Activated CD4-positive, alpha-beta T cell treated with anti-CD3 and anti-CD28 coated beads for 36 hours (primary cell): ENCODE data around the gene CAP2. TPM values are rescaled to one million over a fixed set of nuclear protein-coding genes. Genes with fewer than 3 reads are reported as not detected.
"Not testable (repeated sequence)": the region's sequence is repeated elsewhere in the genome, so short reads cannot be mapped to it uniquely, and the experiment has no call there.

Experiments
- ATAC-seq: fragments of 200-7000 bp; cut with Tn5 transposase; one replicate; pipeline ENCODE4 v1.10.0; 2021; ENCODE audit warnings: mild to moderate bottlenecking, moderate library complexity
- CTCF ChIA-PET: fragments of 350-600 bp; sonication (Branson Sonifier 250); formaldehyde crosslinking; loops from one replicate; lab custom pipeline; 2021; ENCODE audit warnings: antibody characterized with exemption; lab: Charles Lee
- POLR2A ChIA-PET: fragments of 350-600 bp; sonication (Branson Sonifier 250); formaldehyde crosslinking; loops from one replicate; lab custom pipeline; 2021; ENCODE audit warnings: antibody characterized with exemption, inconsistent platforms; lab: Charles Lee
- DNase-seq: peaks from one replicate; pipeline ENCODE4 v3.0.0-alpha.2; 2020
- H3K27ac Mint-ChIP-seq: one replicate; pipeline ENCODE4 v1.8.0; 2021; ENCODE audit warnings: mixed read lengths
- H3K27me3 Mint-ChIP-seq: one replicate; pipeline ENCODE4 v1.8.0; 2021; ENCODE audit warnings: mixed read lengths
- H3K36me3 Mint-ChIP-seq: one replicate; pipeline ENCODE4 v1.8.0; 2021; ENCODE audit warnings: low read depth, mixed read lengths
- H3K4me1 Mint-ChIP-seq: one replicate; pipeline ENCODE4 v1.8.0; 2021; ENCODE audit warnings: mixed read lengths
- H3K4me3 Mint-ChIP-seq: one replicate; pipeline ENCODE4 v1.8.0; 2021; ENCODE audit warnings: mild to moderate bottlenecking, moderate library complexity, mixed read lengths
- H3K9me3 Mint-ChIP-seq: one replicate; pipeline ENCODE4 v1.8.0; 2021; ENCODE audit warnings: low read depth, mixed read lengths
- intact Hi-C, 2 experiments: fragments of 100-400 bp; cut with DNase I in 1 of 2; cut with micrococcal nuclease in 1 of 2; formaldehyde crosslinking; loops; one replicate each; pipeline versions ENCODE4 v1.14.2 to v1.15.1; 2022 to 2024; cut with DNase I, micrococcal nuclease
- total RNA-seq, 2 experiments: library from RNA; stranded (reverse); gene quantifications; one replicate each; pipeline ENCODE4 v1.2.3, GENCODE V29; 2021

CAP2 gene
- total RNA-seq, 2 experiments from 2014 or later: not detected

DNA sequence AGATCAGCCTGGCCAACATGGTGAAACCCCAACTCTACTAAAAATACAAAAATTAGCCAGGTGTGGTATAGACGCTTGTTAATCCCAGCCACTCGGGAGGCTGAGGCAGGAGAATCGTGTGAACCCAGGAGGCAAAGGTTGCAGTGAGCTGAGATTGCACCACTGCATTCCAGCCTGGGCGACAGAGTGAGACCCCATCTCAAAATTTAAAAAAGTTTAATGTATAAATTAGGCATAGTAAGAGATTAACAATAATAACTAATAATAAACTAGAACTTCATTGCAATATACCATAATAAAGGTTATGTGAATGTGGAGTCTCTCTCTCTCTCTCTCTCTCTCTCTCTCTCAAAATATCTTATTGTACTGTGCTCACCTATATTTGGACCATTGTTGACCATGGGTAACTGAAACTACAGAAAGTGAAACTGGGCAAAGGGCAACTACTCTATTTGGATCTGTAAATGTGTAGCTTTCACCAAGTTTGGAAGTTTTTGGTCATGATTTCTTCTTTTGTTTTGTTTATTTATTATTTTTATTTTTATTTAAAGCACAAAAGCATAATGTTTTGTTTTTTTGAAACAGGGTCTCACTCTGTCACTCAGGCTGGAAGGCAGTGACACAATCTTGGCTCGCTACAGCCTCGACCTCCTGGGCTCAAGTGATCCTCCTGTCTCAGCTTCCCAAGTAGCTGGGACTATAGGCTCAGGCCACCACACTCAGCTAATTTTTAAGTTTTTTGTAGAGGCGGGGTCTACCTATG lies 12.0 kb downstream of the CAP2 start:
- H3K36me3 Mint-ChIP-seq, H3K4me1 Mint-ChIP-seq, POLR2A ChIA-PET, H3K4me3 Mint-ChIP-seq, intact Hi-C loops, CTCF ChIA-PET, DNase-seq, H3K27ac Mint-ChIP-seq, H3K27me3 Mint-ChIP-seq, ATAC-seq, H3K9me3 Mint-ChIP-seq: not testable (repeated sequence)

DNA sequence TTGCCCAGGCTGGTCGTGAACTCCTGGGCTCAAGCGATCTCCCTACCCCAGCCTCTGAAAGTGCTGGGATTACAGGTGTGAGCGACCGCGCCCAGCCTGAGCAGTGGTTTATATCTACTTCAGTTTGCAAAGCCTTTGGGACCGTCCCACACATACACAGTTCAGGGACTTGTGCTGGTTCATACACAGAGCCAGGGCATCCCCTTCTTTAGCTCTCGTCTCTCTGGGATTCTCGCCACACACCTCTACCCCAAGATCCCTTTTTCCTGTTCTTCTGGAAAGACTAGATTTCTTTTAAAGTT lies 12.5 kb downstream of the CAP2 start:
- POLR2A ChIA-PET: no interaction called here
- H3K27me3 Mint-ChIP-seq: no peaks in the 10 kb centered on the region
- CTCF ChIA-PET: no interaction called here
- H3K4me1 Mint-ChIP-seq: no peaks in the 10 kb centered on the region
- no peak for ATAC-seq
- peaks cover 4% of the 10 kb centered on the region for H3K9me3 Mint-ChIP-seq
- DNase-seq: no peak
- H3K4me3 Mint-ChIP-seq: no peak overlapping the region
- no peak overlapping the region for H3K27ac Mint-ChIP-seq
- H3K36me3 Mint-ChIP-seq: no peaks in the 10 kb centered on the region
- intact Hi-C loops: no loop called here

DNA sequence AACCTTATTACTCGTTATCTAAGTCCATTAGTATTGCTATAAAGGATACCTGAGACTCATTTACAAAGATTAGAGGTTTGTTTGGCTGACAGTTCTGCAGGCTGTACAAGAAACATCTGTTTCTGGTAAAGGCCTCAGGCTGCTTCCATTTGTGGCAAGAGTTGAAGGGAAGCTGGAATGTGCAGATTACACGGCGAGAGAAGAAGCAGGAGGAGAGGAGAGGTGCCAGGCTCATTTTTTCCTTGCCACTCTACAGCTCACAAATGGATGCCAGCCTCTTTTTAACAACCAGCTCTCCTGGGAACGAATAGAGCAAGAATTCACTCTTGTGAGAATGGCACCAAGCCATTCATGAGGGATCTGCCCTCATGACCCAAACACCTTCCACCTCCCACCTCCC lies 14.7 kb downstream of the CAP2 start:
- DNase-seq (no peak), ATAC-seq (no peak)
- Mint-ChIP-seq H3K4me1 (no peaks in the 10 kb centered on the region), H3K4me3 (no peak overlapping the region), H3K36me3 (no peaks in the 10 kb centered on the region), H3K27me3 (peaks cover 2% of the 10 kb centered on the region), H3K27ac (no peak overlapping the region), H3K9me3 (peaks cover 4% of the 10 kb centered on the region)
- POLR2A ChIA-PET: no interaction called here
- CTCF ChIA-PET: interaction anchor here (0.6 kb wide), 1 partner anchor 249 kb away, joined by 3 read pairs; no protein-coding TSS in a partner anchor
- intact Hi-C loops: no loop called here

DNA sequence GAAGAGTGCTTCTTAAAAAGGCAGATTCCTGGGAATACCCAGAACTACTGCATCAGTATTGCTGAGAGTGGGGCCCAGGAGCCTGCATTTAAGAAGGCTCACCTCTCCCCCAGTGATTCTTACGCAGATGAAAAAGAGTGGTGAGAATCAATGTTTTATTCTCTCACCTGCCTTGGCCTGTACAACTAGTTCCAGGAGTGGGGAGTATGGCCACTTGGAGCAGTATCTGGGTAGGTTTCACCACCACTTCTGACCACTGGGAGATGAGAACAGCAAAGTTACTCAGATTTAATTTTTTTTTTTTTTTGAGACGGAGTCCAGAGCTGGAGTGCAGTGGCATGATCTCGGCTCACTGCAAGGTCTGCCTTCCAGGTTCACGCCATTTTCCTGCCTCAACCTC lies 16.9 kb downstream of the CAP2 start:
- Mint-ChIP-seq H3K36me3 (no peaks in the 10 kb centered on the region), H3K4me1 (no peaks in the 10 kb centered on the region), H3K4me3 (no peak overlapping the region), H3K9me3 (peaks cover 4% of the 10 kb centered on the region), H3K27me3 (peaks cover 3% of the 10 kb centered on the region), H3K27ac (no peak overlapping the region)
- no peak for ATAC-seq
- POLR2A ChIA-PET: interaction anchor here (0.6 kb wide), 1 partner anchor 11 kb away, joined by 4 read pairs; no protein-coding TSS in a partner anchor
- intact Hi-C loops: no loop called here
- no peak for DNase-seq
- CTCF ChIA-PET: no interaction called here

DNA sequence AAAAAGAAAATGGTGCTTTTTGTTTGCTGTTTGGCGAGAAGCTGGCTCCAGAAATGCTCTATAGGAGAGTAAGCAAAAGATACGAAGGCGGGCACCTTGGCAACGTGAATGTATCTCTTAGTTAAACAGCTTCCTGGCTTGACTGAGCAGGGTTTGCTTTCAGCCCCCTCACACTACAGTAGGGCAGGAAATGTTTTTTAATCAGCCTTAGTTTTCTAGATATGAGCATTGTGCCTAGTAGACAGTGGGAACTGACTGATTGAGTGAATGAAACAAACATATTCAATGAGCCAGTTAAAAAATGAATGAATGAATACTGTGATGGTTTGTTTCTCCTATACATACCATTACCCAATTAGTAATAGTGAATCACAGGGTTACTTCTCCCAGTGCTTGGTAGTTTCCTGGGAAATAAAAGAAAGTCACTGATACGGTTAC lies 19.9 kb downstream of the CAP2 start:
- intact Hi-C loops: no loop called here
- Mint-ChIP-seq H3K9me3 (peaks cover under 1% of the 10 kb centered on the region), H3K4me3 (no peak overlapping the region), H3K36me3 (no peaks in the 10 kb centered on the region), H3K27me3 (peaks cover 13% of the 10 kb centered on the region), H3K4me1 (no peaks in the 10 kb centered on the region), H3K27ac (no peak overlapping the region)
- ATAC-seq (no peak), DNase-seq (no peak)
- POLR2A ChIA-PET: no interaction called here
- CTCF ChIA-PET: interaction anchor here (0.6 kb wide), 1 partner anchor 148 kb away, joined by 3 read pairs; no protein-coding TSS in a partner anchor

DNA sequence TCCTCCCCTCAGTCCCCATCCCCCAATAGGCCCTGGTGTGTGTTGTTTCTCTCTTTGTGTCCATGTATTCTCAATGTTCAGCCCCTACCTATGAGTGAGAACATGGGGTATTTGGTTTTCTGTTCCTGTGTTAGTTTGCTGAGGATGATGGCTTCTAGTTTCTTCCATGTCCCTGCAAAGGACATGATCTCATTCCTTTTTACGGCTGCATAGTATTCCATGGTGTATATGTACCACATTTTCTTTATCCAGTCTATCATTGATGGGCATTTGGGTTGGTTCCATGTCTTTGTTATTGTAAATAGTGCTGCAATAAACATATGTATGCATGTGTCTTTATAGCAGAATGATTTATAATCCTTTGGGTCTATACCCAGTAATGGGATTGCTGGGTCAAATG lies 21.0 kb downstream of the CAP2 start:
- POLR2A ChIA-PET, intact Hi-C loops, ATAC-seq, H3K4me1 Mint-ChIP-seq, H3K36me3 Mint-ChIP-seq, H3K4me3 Mint-ChIP-seq, DNase-seq, H3K27ac Mint-ChIP-seq, CTCF ChIA-PET, H3K9me3 Mint-ChIP-seq: not testable (repeated sequence)
- peaks cover 13% of the 10 kb centered on the region for H3K27me3 Mint-ChIP-seq

DNA sequence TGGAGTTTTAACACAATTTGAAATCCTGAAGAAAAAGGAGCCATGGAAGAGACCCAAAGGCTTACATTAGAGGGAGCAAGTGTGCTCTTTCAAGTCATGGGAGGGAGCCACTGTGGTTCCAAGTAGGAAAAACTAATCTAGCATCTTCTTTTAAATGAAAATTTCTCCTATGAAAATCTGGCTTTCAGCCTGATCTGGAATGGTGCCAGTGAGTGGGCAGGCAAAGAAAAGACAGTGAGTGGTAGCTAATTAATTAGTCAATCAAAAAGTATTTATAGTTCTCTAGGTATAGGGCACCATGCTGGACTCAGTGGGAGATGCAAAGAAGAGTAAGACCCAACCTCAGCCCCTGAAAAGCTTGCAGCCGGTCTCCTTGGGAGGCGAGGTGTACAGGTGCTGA lies 21.9 kb downstream of the CAP2 start:
- H3K36me3 Mint-ChIP-seq: no peaks in the 10 kb centered on the region
- intact Hi-C loops: no loop called here
- ATAC-seq (no peak), DNase-seq (no peak)
- POLR2A ChIA-PET: no interaction called here
- CTCF ChIA-PET: interaction anchor here (0.6 kb wide), 1 partner anchor 13 kb away, joined by 3 read pairs; no protein-coding TSS in a partner anchor
- no peak overlapping the region for H3K27ac Mint-ChIP-seq
- no peaks in the 10 kb centered on the region for H3K9me3 Mint-ChIP-seq
- no peak overlapping the region for H3K4me3 Mint-ChIP-seq
- no peaks in the 10 kb centered on the region for H3K4me1 Mint-ChIP-seq
- peaks cover 15% of the 10 kb centered on the region for H3K27me3 Mint-ChIP-seq

DNA sequence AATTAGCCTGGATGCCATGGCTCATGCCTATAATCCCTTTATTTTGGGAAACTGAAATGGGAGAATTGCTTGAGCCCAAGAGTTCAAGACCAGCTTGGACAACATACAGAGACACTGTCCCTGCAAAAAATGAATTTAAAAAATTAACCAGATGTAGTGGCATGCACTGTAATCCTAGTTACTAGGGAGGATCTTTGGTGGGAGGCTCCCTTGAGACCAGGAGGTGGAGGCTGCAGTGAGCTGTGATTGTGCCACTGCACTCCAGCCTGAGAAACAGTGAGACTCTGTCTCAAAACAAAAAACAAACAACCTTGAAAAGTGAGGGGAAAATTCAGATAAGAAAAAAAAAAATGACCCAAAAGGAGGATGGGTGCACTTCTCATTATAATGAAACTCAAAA lies 23.4 kb downstream of the CAP2 start:
- H3K4me3 Mint-ChIP-seq: no peak overlapping the region
- H3K27ac Mint-ChIP-seq: no peak overlapping the region
- DNase-seq: no peak
- H3K27me3 Mint-ChIP-seq: peaks cover 24% of the 10 kb centered on the region
- H3K4me1 Mint-ChIP-seq: no peaks in the 10 kb centered on the region
- intact Hi-C loops: no loop called here
- H3K36me3 Mint-ChIP-seq: no peaks in the 10 kb centered on the region
- ChIA-PET CTCF (no interaction called here), POLR2A (interaction anchor here (0.6 kb wide), 1 partner anchor 722 kb away, joined by 6 read pairs; no protein-coding TSS in a partner anchor)
- ATAC-seq: no peak
- H3K9me3 Mint-ChIP-seq: no peaks in the 10 kb centered on the region

DNA sequence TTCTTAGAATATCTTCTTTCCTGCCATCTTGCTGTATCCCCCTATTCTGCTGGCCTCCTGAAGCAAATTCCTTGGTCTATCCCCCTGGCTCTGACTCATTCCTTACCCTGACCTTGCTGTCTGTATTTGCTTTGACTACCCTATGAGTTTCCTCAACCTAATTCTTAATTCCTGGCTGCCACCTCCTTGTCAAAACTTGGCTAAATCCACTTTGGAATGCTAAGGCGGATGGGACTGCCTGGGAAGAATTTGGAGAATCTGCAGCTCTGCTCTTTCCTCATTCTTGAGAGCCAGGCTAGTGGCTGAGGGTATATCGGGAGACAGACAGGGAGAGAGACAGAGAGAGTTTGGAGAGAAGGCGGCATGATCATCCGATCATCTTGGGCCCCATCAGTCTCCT lies 24.4 kb downstream of the CAP2 start:
- ATAC-seq (no peak), DNase-seq (no peak)
- Mint-ChIP-seq H3K4me1 (no peaks in the 10 kb centered on the region), H3K27me3 (peaks cover 24% of the 10 kb centered on the region), H3K27ac (no peak overlapping the region), H3K9me3 (no peaks in the 10 kb centered on the region), H3K36me3 (no peaks in the 10 kb centered on the region), H3K4me3 (no peak overlapping the region)
- intact Hi-C loops: no loop called here
- ChIA-PET CTCF (no interaction called here), POLR2A (no interaction called here)

DNA sequence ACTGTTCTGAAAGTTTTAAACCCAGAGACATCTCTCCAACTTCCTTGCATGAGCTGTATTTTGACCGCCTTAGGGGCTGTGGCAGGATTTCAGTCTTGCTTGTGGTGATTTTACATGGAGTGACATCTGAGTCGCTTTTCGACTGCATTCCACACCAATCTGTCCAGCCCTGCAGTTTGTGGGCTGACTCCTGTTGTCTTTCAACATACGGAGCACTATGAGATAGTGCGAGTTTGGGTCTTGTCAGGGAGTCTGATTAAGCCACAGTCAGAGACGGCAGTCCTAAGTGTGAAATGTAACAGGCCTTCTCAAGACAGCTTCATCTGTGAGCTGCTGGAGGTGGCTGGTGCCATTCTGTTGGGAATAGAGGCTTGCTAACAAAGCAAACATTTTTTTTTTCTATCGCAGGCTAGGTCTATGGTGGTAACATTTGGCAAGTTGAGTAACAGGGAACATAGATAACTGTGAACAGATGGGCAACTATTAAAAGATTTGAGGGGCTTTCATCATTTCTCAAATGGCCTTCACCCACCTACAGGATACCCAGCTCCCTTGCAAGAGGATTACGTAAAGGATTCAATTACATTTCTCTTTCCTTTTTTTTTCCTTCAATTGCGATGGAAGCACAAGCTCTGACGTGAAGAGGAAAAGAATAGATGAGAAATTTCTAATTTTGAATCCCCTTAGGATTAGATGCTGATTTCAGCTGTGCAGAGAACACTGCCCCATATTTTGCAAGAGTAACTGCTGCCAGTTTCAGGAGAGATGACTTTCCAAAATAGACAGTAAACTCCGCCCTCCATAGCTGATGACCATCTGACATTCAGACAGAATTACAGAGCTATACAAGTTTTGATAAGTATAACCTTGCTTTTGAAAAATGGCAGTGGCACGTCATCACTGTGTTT lies 25.1 kb downstream of the CAP2 start:
- Mint-ChIP-seq H3K36me3 (no peaks in the 10 kb centered on the region), H3K4me1 (no peaks in the 10 kb centered on the region), H3K9me3 (no peaks in the 10 kb centered on the region), H3K27me3 (peaks cover 23% of the 10 kb centered on the region), H3K4me3 (no peak overlapping the region), H3K27ac (no peak overlapping the region)
- CTCF ChIA-PET: no interaction called here
- intact Hi-C loops: no loop called here
- DNase-seq (no peak), ATAC-seq (no peak)
- POLR2A ChIA-PET: no interaction called here

DNA sequence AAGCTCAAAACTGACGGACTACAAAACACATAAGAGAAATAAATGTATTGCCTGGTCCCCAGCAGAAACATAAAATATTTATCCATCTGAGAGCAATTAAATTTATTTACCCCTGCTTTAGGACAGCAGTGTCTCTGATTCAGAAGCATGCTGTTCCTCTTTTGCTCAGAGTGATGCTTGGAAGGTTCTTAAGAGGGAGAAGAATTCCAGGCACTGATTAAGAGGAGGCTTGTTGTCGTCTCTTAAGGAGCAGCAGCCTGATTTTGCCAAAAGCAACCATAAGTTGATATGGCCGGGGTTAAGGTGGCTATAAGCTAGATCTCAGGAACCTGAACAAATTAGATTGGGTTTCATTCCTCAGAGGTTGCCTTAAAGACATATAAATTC lies 25.8 kb downstream of the CAP2 start:
- no peaks in the 10 kb centered on the region for H3K4me1 Mint-ChIP-seq
- H3K27ac Mint-ChIP-seq: no peak overlapping the region
- no peak overlapping the region for H3K4me3 Mint-ChIP-seq
- H3K27me3 Mint-ChIP-seq: peaks cover 23% of the 10 kb centered on the region
- POLR2A ChIA-PET: no interaction called here
- ATAC-seq (no peak), DNase-seq (no peak)
- no peaks in the 10 kb centered on the region for H3K9me3 Mint-ChIP-seq
- intact Hi-C loops: no loop called here
- CTCF ChIA-PET: no interaction called here
- H3K36me3 Mint-ChIP-seq: no peaks in the 10 kb centered on the region

DNA sequence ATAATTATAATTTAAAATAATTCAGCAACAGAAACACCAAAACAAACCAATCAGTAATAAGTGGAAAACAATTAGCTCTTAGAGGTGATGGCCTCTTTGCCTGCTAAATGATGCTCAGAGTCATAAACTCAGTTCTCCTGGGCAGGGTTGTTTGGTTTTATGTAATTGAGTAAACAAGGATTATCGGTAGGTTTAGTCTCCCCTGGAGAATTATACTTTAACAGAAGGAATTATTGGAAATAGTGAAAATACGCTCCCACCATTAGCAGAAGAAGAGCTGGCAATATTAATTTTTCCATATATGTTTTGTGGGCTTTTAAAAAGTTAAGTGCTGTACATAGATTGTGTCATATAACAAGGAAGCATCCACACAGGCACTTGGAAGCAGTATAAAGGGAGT lies 27.0 kb downstream of the CAP2 start:
- DNase-seq (no peak), ATAC-seq (no peak)
- H3K9me3 Mint-ChIP-seq: no peaks in the 10 kb centered on the region
- peaks cover 22% of the 10 kb centered on the region for H3K27me3 Mint-ChIP-seq
- no peaks in the 10 kb centered on the region for H3K36me3 Mint-ChIP-seq
- intact Hi-C loops: no loop called here
- H3K4me3 Mint-ChIP-seq: no peak overlapping the region
- ChIA-PET CTCF (no interaction called here), POLR2A (interaction anchor here (0.6 kb wide), 1 partner anchor 10 kb away, joined by 4 read pairs; no protein-coding TSS in a partner anchor)
- no peak overlapping the region for H3K27ac Mint-ChIP-seq
- H3K4me1 Mint-ChIP-seq: no peaks in the 10 kb centered on the region
